ENCODE measurements around the gene ELAVL1.
"Not testable (repeated sequence)": the region's sequence is repeated elsewhere in the genome, so short reads cannot be mapped to it uniquely, and the experiment has no call there.

Gene ELAVL1

DNA sequence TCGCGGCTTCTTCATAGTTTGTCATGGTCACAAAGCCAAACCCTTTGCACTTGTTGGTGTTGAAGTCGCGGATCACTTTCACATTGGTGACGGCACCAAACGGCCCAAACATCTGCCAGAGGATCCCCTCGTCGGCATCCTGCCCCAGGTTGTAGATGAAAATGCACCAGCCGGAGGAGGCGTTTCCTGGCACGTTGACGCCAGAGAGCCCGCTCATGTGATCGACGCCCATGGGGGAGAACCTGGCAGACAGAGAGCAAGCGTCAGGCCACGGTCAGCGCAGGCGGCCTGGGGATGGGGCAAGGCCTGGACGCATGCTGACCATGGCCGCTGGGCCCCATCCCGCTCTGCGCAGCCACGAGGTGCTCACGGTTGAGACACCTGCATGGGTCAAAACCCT lies 41.9 kb downstream of the ELAVL1 start:
- H3K4me3 ChIP-seq (replicated peaks; ENCODE audit: low read depth, low read length): no peak overlapping the region
- no peak for DNase-seq (ENCODE audit: low read depth)
- TF ChIP-seq, protein P1, sequence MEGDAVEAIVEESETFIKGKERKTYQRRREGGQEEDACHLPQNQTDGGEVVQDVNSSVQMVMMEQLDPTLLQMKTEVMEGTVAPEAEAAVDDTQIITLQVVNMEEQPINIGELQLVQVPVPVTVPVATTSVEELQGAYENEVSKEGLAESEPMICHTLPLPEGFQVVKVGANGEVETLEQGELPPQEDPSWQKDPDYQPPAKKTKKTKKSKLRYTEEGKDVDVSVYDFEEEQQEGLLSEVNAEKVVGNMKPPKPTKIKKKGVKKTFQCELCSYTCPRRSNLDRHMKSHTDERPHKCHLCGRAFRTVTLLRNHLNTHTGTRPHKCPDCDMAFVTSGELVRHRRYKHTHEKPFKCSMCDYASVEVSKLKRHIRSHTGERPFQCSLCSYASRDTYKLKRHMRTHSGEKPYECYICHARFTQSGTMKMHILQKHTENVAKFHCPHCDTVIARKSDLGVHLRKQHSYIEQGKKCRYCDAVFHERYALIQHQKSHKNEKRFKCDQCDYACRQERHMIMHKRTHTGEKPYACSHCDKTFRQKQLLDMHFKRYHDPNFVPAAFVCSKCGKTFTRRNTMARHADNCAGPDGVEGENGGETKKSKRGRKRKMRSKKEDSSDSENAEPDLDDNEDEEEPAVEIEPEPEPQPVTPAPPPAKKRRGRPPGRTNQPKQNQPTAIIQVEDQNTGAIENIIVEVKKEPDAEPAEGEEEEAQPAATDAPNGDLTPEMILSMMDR (IDR thresholded peaks at IDR 0.05; ENCODE audit: low read length, missing control alignments): no peak

DNA sequence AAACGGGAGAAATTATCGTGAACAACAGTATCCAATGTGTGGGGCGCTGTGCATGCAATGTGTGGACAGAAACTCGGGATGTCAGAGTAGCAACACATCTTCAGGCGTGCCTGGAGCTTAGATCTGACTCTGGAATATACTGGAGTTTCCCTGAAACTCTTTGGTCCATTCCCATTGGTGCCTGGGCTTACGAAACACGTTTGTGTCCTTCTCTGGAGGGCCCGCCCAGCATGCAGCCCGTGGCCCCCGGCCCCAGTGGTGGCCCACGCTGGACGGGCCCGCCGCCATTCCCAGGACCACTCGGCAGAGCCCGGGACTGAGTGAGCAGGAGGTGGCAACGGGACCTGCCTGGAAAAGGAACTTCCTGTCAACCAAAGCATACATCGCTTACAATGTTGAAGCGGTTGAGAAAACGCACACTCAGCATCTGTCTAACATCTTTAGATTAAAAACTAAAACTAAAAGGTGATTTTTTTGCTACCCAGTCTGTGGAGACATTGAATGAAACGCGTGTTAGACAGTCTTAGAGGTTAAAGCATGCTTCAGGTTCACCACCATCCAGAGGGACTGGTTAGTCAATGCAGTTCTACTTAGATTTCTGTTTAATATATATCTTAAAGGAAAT lies 42.7 kb downstream of the ELAVL1 start:
- TF ChIP-seq, protein P1 (IDR thresholded peaks at IDR 0.05; ENCODE audit: low read length, missing control alignments): no peak
- no peak overlapping the region for H3K4me3 ChIP-seq (replicated peaks; ENCODE audit: low read depth, low read length)
- DNase-seq (ENCODE audit: low read depth): no peak

DNA sequence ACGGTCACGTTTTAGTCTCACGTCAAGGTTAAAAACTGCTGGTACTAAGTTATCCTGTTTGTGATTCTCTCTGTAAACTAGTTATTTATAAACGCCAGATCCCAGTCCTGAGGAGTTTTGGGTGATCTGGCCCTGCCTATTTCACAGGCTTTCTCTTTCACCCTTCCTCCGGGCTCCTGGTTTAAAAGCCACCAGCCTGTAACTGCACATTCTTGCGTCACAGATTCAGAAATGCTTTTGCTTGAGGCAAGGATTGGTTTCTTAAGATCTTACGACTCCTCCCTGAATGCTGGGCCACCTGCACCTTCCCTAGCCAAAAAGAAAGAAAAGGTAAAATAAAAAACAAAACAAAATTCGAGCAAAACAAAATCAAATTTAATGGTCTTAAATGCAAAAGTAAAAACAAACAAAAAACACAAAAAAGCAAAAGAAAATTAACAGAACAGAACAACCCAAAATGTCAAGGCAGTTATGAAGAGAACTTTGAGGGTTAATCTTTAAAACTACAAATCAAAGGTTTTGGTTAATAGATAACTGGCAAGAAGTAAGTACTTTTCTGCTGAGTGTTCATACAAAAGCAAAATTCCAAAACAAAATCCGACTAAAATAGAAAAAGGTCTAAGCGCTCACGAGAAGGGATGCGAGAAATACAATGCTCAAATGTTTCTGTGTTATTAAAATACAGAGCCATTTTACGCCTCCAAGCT lies 43.4 kb downstream of the ELAVL1 start:
- no peak overlapping the region for H3K4me3 ChIP-seq (replicated peaks; ENCODE audit: low read depth, low read length)
- TF ChIP-seq, protein P1 (IDR thresholded peaks at IDR 0.05; ENCODE audit: low read length, missing control alignments): no peak
- no peak for DNase-seq (ENCODE audit: low read depth)

DNA sequence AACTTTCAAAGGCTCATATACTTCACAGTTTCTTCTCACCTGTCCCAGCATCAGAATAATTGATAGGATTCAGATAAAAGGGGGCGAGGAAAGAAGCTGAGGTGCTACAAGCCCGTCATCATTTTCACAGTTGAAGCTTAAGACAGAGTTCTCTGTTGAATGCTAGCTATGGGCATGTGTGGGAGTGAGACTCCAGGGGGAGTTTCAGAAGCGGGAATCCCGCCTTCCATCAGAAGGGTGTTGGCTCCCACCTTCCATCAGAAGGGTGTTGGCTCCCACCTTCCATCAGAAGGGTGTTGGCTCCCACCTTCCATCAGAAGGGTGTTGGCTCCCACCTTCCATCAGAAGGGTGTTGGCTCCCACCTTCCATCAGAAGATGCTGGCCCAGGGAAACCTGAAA lies 44.4 kb downstream of the ELAVL1 start:
- DNase-seq (ENCODE audit: low read depth); H3K4me3 ChIP-seq (replicated peaks; ENCODE audit: low read depth, low read length): not testable (repeated sequence)

DNA sequence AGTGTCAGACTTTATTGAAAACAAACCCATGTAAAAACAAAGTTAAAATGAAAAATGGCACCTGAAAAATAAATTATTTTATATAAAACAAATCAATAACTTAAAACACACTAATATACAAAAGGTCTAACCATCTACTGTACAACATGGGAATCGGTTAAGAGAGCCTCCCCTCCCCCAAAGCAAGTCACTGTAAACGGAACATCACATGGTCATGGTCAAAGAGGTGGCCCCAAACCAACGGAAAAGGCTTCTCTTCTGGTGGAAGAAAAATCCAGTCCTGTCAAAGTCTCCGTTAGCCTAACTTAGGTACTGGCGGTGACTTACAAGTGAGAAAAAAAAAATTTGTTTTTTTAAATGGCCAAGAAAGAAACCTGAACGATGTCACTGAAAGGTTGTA lies 46.2 kb downstream of the ELAVL1 start:
- DNase-seq (ENCODE audit: low read depth): no peak
- H3K4me3 ChIP-seq (replicated peaks; ENCODE audit: low read depth, low read length): no peak overlapping the region
- TF ChIP-seq, protein P1 (IDR thresholded peaks at IDR 0.05; ENCODE audit: low read length, missing control alignments): no peak

DNA sequence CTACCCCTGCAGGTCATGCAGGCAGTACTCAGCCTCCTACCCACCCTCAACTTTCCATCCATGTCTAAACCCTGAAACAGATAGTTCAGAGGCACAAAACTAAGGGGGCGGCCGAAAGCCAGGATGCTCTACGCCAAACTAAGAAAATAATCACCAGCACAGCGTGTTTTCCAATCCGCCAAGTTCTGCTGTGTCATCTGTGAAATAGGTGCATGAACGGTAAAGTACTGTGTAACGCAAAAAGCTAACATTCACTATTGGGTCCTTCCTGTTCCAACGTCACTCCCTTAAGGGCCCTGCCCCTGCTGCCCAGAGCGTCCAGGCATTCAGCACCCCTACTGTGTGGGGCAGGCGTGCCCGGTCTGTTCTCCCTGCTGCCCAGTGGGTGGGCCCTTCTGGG lies 49.7 kb downstream of the ELAVL1 start:
- DNase-seq (ENCODE audit: low read depth): no peak
- no peak overlapping the region for H3K4me3 ChIP-seq (replicated peaks; ENCODE audit: low read depth, low read length)
- TF ChIP-seq, protein P1 (IDR thresholded peaks at IDR 0.05; ENCODE audit: low read length, missing control alignments): no peak

DNA sequence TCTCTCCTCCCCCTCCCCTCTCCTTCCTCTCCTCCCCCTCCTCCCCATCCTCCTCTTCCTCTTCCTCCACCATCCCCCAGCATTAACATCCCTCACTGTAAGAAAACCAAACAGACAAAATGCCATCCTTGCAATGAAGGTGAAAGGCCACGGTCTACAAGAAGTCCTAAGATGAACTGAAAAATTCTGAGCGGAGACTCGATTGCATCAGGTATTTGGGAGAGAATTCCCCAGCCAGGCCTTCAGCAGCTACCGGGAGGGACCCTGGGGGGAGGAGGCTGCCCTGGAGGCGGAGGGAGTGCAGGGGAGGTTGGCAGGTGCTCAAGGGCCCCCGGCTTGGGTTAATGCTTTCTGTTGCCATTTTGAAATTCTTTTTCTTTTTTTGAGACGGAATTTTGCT lies 51.9 kb downstream of the ELAVL1 start:
- TF ChIP-seq, protein P1 (IDR thresholded peaks at IDR 0.05; ENCODE audit: low read length, missing control alignments): no peak
- no peak overlapping the region for H3K4me3 ChIP-seq (replicated peaks; ENCODE audit: low read depth, low read length)
- peak; percentile 12 for DNase-seq (ENCODE audit: low read depth)
